RWPE2 (cell line): ENCODE measurements around the gene YPEL2.
A peak's percentile ranks its signal among the peaks of the same experiment; 100 is the strongest.

Source experiments
- ATAC-seq: fragments of 200-7000 bp; cut with Tn5 transposase; 3 replicates; pipeline ENCODE4 v1.9.1; 2021; ENCODE audit warnings: low read depth
- DNase-seq: peaks from one replicate; pipeline ENCODE4 v3.0.0-alpha.2; 2020; ENCODE audit warnings: low spot score
- H3K27ac ChIP-seq: fragments of 450-650 bp; 2 replicates; pipeline ENCODE4 v1.5.1; 2017; ENCODE audit warnings: mild to moderate bottlenecking; ENCODE audit not compliant: poor library complexity, severe bottlenecking
- H3K27me3 ChIP-seq: fragments of 250-450 bp; sonication (Bioruptor Pico); 2 replicates; pipeline ENCODE4 v1.5.1; 2021; ENCODE audit warnings: mild to moderate bottlenecking, moderate library complexity; ENCODE audit not compliant: insufficient read depth, poor library complexity, severe bottlenecking
- H3K36me3 ChIP-seq: fragments of 250-450 bp; sonication (Bioruptor Pico); 2 replicates; pipeline ENCODE4 v1.5.1; 2020; ENCODE audit warnings: low read depth, mild to moderate bottlenecking, moderate library complexity
- H3K4me1 ChIP-seq: fragments of 250-450 bp; sonication (Bioruptor Pico); 2 replicates; pipeline ENCODE4 v1.5.1; 2021; ENCODE audit warnings: mild to moderate bottlenecking, moderate library complexity; ENCODE audit not compliant: insufficient read depth, poor library complexity, severe bottlenecking
- H3K4me3 ChIP-seq: fragments of 250-450 bp; sonication (Bioruptor Pico); 2 replicates; pipeline ENCODE4 v1.5.1; 2021; ENCODE audit warnings: mild to moderate bottlenecking, moderate library complexity; ENCODE audit not compliant: severe bottlenecking
- H3K9me3 ChIP-seq: fragments of 250-450 bp; sonication (Bioruptor Pico); 2 replicates; pipeline ENCODE4 v1.5.1; 2021; ENCODE audit warnings: mild to moderate bottlenecking, moderate library complexity; ENCODE audit not compliant: severe bottlenecking
- TF ChIP-seq, protein P1 (sequence below): fragments of 450-650 bp; IDR thresholded peaks from one replicate; pipeline ENCODE4 v1.5.1; 2017; ENCODE audit warnings: mild to moderate bottlenecking, moderate library complexity; ENCODE audit not compliant: poor library complexity, severe bottlenecking

YPEL2 gene

DNA sequence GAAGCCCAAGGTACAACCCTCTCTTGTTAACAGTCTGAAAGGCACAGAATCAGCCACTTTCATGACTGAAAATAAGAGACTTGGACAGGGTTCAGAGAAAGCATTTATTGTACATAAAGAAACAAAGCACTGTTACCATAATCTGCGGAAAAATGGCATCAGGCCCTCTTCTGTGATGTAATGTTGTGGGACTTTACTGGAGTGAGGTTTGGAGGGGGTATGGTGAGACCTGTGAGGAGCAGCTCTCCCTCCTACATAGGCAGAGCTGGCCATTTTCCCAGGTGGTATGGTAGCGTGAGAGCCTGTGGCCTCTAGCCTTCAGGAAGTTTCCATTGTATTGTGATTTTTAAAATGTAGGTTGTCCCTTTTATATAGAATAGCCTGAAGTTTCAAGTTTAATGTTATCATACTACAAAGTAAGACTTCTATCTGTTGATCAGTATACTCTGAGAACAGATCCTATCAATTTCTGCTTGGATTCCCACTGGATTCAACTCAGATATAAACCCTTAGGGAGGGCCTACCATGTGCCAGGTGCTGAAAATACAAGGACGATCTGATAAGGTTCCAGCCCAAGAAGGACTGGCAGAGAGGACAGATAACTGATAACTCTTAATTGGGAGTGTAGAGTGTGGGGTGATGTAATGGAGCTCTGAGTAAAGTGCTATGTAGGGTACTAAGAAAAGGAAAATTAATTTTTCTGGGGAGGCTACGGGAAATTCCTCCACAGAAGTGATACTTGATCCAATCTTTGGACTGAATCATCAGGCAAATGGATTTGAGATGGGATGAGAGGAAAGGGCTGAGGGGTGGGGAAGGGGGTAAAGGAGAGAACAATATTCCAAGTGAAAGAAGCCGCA, 4.1 kb upstream of the YPEL2 start:
- TF ChIP-seq, protein P1, sequence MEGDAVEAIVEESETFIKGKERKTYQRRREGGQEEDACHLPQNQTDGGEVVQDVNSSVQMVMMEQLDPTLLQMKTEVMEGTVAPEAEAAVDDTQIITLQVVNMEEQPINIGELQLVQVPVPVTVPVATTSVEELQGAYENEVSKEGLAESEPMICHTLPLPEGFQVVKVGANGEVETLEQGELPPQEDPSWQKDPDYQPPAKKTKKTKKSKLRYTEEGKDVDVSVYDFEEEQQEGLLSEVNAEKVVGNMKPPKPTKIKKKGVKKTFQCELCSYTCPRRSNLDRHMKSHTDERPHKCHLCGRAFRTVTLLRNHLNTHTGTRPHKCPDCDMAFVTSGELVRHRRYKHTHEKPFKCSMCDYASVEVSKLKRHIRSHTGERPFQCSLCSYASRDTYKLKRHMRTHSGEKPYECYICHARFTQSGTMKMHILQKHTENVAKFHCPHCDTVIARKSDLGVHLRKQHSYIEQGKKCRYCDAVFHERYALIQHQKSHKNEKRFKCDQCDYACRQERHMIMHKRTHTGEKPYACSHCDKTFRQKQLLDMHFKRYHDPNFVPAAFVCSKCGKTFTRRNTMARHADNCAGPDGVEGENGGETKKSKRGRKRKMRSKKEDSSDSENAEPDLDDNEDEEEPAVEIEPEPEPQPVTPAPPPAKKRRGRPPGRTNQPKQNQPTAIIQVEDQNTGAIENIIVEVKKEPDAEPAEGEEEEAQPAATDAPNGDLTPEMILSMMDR, result no peak
- no peaks in the 10 kb centered on the region for H3K27me3 ChIP-seq
- H3K27ac ChIP-seq, result no peak overlapping the region
- H3K4me1 ChIP-seq, result peaks cover 10% of the 10 kb centered on the region
- ATAC-seq (no peak), DNase-seq (no peak)
- no peaks in the 10 kb centered on the region for H3K36me3 ChIP-seq
- no peak overlapping the region for H3K4me3 ChIP-seq
- H3K9me3 ChIP-seq, result no peaks in the 10 kb centered on the region

DNA sequence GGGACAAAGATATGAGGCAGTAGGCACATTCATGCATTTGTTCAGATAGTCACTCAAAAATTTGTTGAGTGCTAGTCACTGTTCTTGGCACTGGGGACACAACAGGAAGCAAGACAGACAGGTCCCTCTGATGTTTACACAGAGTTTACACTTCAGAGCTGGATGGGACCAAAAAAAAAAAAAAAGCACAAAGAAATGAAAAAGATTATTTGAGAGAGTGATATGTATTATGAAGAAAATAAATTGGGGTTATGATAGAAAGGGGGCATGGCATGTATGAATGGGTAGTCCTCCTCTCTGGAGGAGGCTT, 3.5 kb upstream of the YPEL2 start:
- ATAC-seq (no peak), DNase-seq (no peak)
- Histone ChIP-seq H3K4me1 (peaks cover 10% of the 10 kb centered on the region), H3K27ac (no peak overlapping the region), H3K4me3 (no peak overlapping the region), H3K36me3 (no peaks in the 10 kb centered on the region), H3K27me3 (no peaks in the 10 kb centered on the region), H3K9me3 (no peaks in the 10 kb centered on the region)
- TF ChIP-seq, protein P1, result no peak

DNA sequence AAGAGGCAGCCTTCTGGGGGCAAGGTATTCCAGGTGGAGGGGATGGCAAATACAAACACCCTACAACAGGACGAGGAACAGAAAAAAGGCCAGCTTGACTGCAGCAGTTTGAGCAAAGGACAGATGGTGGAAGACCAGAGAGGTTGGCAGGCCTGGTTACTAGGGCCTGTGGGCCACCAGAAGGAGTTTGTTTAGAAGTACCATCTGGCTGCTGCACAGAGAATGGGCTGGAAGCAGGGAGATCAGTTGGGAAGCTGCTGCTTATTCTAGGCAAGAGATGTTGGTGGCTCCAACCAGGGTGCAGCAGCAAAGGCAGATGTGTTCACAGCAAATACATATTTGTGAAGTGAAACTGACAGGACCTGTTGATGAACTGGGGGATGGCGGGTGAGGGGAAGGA, 2.9 kb upstream of the YPEL2 start:
- no peaks in the 10 kb centered on the region for H3K9me3 ChIP-seq
- no peak for ATAC-seq
- no peaks in the 10 kb centered on the region for H3K27me3 ChIP-seq
- TF ChIP-seq, protein P1, result no peak
- H3K36me3 ChIP-seq, result no peaks in the 10 kb centered on the region
- no peak overlapping the region for H3K27ac ChIP-seq
- DNase-seq, result no peak
- H3K4me3 ChIP-seq, result no peak overlapping the region
- H3K4me1 ChIP-seq, result peaks cover 10% of the 10 kb centered on the region

DNA sequence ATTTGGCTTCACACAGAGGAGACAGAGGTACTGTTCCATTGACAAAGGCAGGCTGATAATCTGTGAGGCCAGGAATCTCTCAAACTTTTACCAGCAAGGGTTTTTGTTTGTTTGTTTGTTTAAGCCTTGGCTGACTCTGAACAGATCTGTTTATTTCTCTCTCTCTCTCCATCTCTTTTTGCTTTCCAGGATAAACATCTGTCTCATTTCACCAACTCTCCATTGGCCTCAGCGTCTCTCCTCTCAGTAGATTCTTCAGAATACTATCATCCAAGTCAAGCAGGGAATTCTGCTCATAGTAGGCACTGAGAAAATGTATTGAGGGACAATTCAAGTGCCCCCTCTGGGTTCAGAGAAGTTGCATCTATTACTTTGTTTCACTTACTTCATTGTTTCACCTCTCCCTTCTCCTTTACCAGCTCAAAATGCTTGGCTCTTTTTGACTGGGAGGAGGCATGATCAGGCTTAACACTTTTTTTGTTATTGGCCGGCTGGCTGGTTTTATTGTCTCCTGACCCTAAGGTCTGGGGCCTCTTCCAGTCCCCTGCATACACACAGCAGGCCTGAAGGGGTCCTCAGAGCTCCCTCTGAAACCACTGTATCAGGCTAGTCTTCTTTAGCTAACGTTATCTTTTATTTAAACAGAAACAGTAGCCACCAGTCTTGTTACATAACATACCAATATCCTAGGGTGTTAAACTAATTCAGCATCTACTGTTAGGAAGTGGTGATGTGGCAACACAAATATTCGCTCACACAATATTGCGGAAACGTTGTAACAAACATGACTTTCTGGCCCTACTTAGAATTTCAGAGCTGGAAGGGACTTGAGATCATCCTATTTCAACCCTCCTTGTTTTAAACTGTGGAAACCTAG, 2.0 kb upstream of the YPEL2 start:
- ATAC-seq, result peak; percentile 26; the same call in 1 of the 3 replicates
- Histone ChIP-seq H3K27me3 (no peaks in the 10 kb centered on the region), H3K9me3 (no peaks in the 10 kb centered on the region), H3K36me3 (no peaks in the 10 kb centered on the region), H3K4me3 (no peak overlapping the region), H3K4me1 (peaks cover 10% of the 10 kb centered on the region), H3K27ac (no peak overlapping the region)
- no peak for DNase-seq
- TF ChIP-seq, protein P1, result peak; percentile 64
